Ovary (tissue), 9 donors: ENCODE measurements around the gene TLL2. TPM values are rescaled to one million over a fixed set of nuclear protein-coding genes. Genes with fewer than 3 reads are reported as not detected.

Experiments
- DNase-seq, 5 donors: peaks; one replicate each; pipeline ENCODE4 v3.0.0-alpha.2; 2019 to 2020
- H3K27ac ChIP-seq, 2 donors: fragments of 200-600 bp; one replicate each; pipeline versions ENCODE4 v1.5.1 to v1.8.0; 2019 to 2022
- H3K27me3 ChIP-seq: fragments of 200-600 bp; one replicate; pipeline ENCODE4 v1.8.0; 2022
- H3K36me3 ChIP-seq: fragments of 200-600 bp; sonication (generic); one replicate; pipeline ENCODE4 v1.5.1; 2019
- H3K4me1 ChIP-seq: one replicate; pipeline ENCODE4 v1.8.1; 2013; ENCODE audit warnings: mild to moderate bottlenecking, moderate library complexity; ENCODE audit not compliant: insufficient read depth
- H3K4me3 ChIP-seq: fragments of 200-600 bp; sonication (generic); one replicate; pipeline ENCODE4 v1.5.1; 2017
- H3K9me3 ChIP-seq, 2 donors: fragments of 200-600 bp in 1 of 2; sonication (generic) in 1 of 2; one replicate each; pipeline versions ENCODE4 v1.5.1 to v1.8.1; 2013 to 2019; ENCODE audit warnings: mild to moderate bottlenecking in 1 of 2, moderate library complexity in 1 of 2
- EP300 ChIP-seq: sonication (generic); formaldehyde crosslinking; IDR thresholded peaks from one replicate; pipeline ENCODE4 v1.6.1; 2017; ENCODE audit warnings: antibody characterized with exemption
- POLR2A ChIP-seq: fragments of 450-650 bp; IDR thresholded peaks from one replicate; pipeline ENCODE4 v1.6.1; 2017; ENCODE audit warnings: antibody characterized with exemption, mild to moderate bottlenecking, moderate library complexity
- WGBS, 3 donors: extraction: QIAGEN DNeasy Blood & Tissue Kit in 1 of 3; methylation state at CpG; one replicate each; pipeline versions ENCODE4 v1.1.5 to v1.1.7; 2013 to 2017; 5-methylcytosine and 5-hydroxymethylcytosine counted together
- intact Hi-C, 4 donors: fragments of 100-400 bp; cut with DNase I; formaldehyde crosslinking; loops; one replicate each; pipeline versions ENCODE4 v1.11.0 to v1.15.1; 2022 to 2023
- polyA plus RNA-seq, 2 donors: library from polyadenylated mRNA; stranded (reverse); fragments of 200-250 nt in 1 of 2; fragments of 350-450 nt in 1 of 2; fragmentation: Illumina TruSeq in 1 of 2; extraction: RNeasy Lipid Tissue Mini Kit (QIAGEN cat#74804) in 1 of 2; gene quantifications; one replicate each; pipeline ENCODE4 v1.2.3, GENCODE V29; 2013 to 2014
- total RNA-seq, 7 donors: library from RNA; depleted of rRNA in 2 of 7; stranded (reverse); fragments of >200 nt in 2 of 7; fragmentation: NEBNext Ultra II Directional in 3 of 7; extraction: Animal tissue kit (Norgen Biotek cat#: 25700) in 3 of 7; gene quantifications; one replicate each; pipeline versions ENCODE4 v1.1.0 to v1.2.4, GENCODE V29; 2016 to 2023
- TF ChIP-seq, protein P1 (sequence below), 3 donors: fragments of 450-650 bp in 2 of 3; fragments of 200-600 bp in 1 of 3; IDR thresholded peaks; one replicate each; pipeline versions ENCODE4 v1.5.1 to v1.8.0; 2016 to 2022; ENCODE audit warnings: antibody characterized with exemption in 3 of 3, mild to moderate bottlenecking in 1 of 3
- donor health status: DM: no; HTN: no; CAD: no; lungs with moderate emphysema.
- donor health status: DM: no; HTN: no; CAD: no.
- donor health status: Bipolar disorder and iron deficiency.
- donor health status: DM: yes; HTN: yes; CAD: no.
- donor health status: DM: no; HTN: no; CAD: no.
- donor health status: DM: yes; HTN: yes; CAD: no.

Gene TLL2
- total and polyA plus RNA-seq, 9 donors = 0.07 to 0.68 (median 0.29) TPM; not detected in 1

DNA sequence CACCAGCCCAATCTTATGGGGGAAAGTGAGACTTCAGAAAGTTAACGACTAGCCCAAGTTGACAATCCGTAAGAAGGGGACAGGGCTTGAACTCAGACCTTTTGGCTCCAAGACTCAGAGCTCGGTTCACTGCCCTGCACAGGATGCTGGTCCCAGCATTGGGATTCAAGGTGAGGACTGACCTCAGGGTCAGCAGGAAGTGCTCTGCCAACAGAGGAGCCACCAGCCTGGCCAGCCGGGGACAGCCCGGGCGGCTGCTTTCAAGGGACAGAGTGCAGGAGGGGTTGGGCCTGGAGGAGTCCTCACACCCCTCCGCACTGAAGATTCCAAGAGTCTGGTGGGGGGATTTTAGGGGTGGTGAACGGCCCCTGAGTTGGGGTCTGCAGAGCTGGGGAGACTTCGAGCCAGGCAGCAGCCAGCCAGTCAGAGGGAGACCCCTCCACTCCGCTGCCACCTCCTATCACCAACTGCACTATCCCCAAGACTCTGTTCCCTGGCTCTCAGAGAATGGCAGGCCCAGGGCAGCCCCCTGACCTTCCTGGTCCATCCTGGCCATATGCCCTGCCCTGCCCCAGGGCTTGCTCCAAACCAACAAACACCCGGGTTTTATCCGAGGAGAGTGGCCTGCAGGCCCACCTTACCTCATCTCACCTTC, 19.7 kb downstream of the TLL2 start:
- intact Hi-C loops = no loop called here
- Histone ChIP-seq H3K27ac (no peak overlapping the region), H3K9me3 (no peaks in the 10 kb centered on the region), H3K4me1 (no peaks in the 10 kb centered on the region), H3K27me3 (no peaks in the 10 kb centered on the region), H3K36me3 (no peaks in the 10 kb centered on the region), H3K4me3 (no peak overlapping the region)
- DNase-seq = no peak
- TF ChIP-seq EP300 (no peak), POLR2A (no peak)
- TF ChIP-seq, protein P1, sequence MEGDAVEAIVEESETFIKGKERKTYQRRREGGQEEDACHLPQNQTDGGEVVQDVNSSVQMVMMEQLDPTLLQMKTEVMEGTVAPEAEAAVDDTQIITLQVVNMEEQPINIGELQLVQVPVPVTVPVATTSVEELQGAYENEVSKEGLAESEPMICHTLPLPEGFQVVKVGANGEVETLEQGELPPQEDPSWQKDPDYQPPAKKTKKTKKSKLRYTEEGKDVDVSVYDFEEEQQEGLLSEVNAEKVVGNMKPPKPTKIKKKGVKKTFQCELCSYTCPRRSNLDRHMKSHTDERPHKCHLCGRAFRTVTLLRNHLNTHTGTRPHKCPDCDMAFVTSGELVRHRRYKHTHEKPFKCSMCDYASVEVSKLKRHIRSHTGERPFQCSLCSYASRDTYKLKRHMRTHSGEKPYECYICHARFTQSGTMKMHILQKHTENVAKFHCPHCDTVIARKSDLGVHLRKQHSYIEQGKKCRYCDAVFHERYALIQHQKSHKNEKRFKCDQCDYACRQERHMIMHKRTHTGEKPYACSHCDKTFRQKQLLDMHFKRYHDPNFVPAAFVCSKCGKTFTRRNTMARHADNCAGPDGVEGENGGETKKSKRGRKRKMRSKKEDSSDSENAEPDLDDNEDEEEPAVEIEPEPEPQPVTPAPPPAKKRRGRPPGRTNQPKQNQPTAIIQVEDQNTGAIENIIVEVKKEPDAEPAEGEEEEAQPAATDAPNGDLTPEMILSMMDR (IDR thresholded peaks at IDR 0.05) = no peak
- 88 to 91% (median 88%) methylated on average over 12 of the region's 12 CpGs for WGBS, 3 donors

DNA sequence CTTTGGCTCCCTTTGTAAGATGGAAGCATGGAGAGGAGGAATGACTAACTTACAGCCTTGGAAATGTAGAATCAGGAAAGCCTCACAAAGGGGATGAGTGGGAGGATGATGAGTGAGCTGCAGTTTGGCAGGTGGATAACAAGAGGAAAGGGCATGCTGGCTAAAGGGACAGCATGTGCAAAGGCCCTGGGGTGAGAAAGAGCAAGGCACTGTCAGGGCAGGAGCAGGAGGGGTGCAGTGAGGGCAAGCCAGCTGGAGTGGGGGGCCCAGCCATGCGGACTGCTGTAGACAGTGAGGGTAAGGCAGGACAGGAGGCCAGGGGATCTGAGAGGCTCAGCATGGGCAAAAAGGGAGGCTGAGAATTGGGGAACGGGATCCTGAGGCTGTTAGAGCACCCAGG, 20.5 kb downstream of the TLL2 start:
- Histone ChIP-seq H3K27me3 (no peaks in the 10 kb centered on the region), H3K9me3 (no peaks in the 10 kb centered on the region), H3K4me3 (no peak overlapping the region), H3K36me3 (no peaks in the 10 kb centered on the region), H3K4me1 (no peaks in the 10 kb centered on the region), H3K27ac (no peak overlapping the region)
- TF ChIP-seq, protein P1 (IDR thresholded peaks at IDR 0.05) = no peak
- TF ChIP-seq POLR2A (no peak), EP300 (no peak)
- no peak for DNase-seq
- intact Hi-C loops = no loop called here
- 86 to 94% (median 91%) methylated on average over 2 of the region's 2 CpGs for WGBS, 3 donors

DNA sequence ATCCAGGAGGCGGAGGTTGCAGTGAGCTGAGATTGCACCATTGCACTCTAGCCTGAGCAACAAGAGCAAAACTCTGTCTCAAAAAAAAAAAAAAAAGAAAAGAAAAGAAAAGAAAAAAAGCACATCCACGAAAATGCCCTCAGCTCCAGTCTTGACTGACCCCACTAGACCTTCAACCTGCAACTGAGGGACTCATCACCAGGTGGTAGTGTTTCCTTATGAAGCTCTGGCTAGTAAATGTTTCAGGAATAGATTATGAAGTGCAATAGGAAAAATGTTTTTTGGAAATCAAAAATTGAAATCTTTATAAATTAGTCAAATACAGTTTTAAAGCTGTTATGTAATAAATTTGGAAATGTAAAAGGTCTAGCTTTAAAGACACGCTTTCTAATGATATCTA, 22.4 kb downstream of the TLL2 start:
- Histone ChIP-seq H3K4me1 (no peaks in the 10 kb centered on the region), H3K27me3 (no peaks in the 10 kb centered on the region), H3K27ac (no peak overlapping the region), H3K36me3 (no peaks in the 10 kb centered on the region), H3K9me3 (no peaks in the 10 kb centered on the region), H3K4me3 (no peak overlapping the region)
- TF ChIP-seq, protein P1 (IDR thresholded peaks at IDR 0.05) = no peak
- no peak for TF ChIP-seq POLR2A
- TF ChIP-seq EP300 = no peak
- intact Hi-C loops = no loop called here
- WGBS, 3 donors = 62 to 72% (median 63%) methylated on average over 3 of the region's 3 CpGs
- DNase-seq = no peak

DNA sequence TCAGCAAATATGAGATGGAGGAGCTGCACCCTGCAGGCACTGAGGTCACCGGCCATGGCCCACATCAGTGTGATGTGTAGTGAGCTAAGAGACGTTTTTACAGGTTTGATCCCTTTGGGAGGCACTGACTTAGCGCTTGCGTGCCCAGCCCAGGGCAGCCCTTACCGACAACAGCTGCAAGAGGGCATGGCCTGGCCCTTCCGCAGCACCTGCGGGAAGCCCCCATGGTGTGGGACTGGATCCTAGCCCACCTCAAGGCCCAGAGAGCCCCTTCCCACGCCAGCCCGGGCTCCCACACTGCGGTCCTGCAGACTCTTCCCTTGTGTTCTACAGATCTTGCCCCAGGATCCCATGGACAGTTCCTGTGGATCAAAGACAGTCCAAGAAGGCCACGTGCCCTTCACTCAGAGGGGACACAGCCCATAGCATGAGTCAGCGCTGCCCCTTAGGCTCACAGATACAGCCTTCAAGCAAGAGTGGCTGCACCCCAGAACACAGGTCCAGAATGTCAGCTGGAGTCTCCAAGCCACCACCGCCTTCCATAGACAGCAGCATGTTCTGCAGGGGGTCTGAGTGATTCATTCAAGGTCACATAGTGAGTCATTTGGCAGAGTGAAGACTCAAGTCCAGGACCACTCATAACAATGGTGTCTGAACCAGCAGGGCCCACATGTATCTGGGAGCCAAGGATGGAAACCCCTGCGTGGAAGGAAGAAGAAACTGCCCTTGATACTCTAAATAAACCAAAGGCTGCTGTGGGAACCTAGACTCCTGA, 25.4 kb downstream of the TLL2 start:
- Histone ChIP-seq H3K4me3 (no peak overlapping the region), H3K9me3 (no peaks in the 10 kb centered on the region), H3K27ac (no peak overlapping the region), H3K4me1 (no peaks in the 10 kb centered on the region), H3K36me3 (no peaks in the 10 kb centered on the region), H3K27me3 (no peaks in the 10 kb centered on the region)
- DNase-seq = no peak
- 81 to 84% (median 81%) methylated on average over 14 of the region's 14 CpGs for WGBS, 3 donors
- intact Hi-C loops = no loop called here
- no peak for TF ChIP-seq EP300
- TF ChIP-seq, protein P1 (IDR thresholded peaks at IDR 0.05) = no peak
- no peak for TF ChIP-seq POLR2A
